Vagina (tissue), 2 donors: ENCODE measurements around the gene ZFX. TPM values are rescaled to one million over a fixed set of nuclear protein-coding genes. Genes with fewer than 3 reads are reported as not detected.

Experiments used
- DNase-seq, 2 donors: peaks; one replicate each; pipeline ENCODE4 v3.0.0-alpha.2; 2017; ENCODE audit errors: extremely low spot score in 2 of 2
- H3K27ac ChIP-seq: fragments of 200-600 bp; sonication (generic); one replicate; pipeline ENCODE4 v1.5.1; 2019
- H3K27me3 ChIP-seq: fragments of 200-600 bp; sonication (generic); one replicate; pipeline ENCODE4 v1.5.1; 2019
- H3K36me3 ChIP-seq, 2 donors: fragments of 200-600 bp; sonication (generic); one replicate each; pipeline ENCODE4 v1.5.1; 2017 to 2019
- H3K4me1 ChIP-seq: fragments of 200-600 bp; sonication (generic); one replicate; pipeline ENCODE4 v1.5.1; 2019
- H3K4me3 ChIP-seq, 2 donors: fragments of 200-600 bp; sonication (generic); 1 replicate in 1 of 2; 2 replicates in 1 of 2; pipeline ENCODE4 v1.5.1; 2016 to 2019
- H3K9me3 ChIP-seq: fragments of 200-600 bp; sonication (generic); one replicate; pipeline ENCODE4 v1.5.1; 2019
- CTCF ChIP-seq, 3 experiments: fragments of 450-650 bp in 2 of 3; fragments of 200-600 bp in 1 of 3; sonication (generic) in 1 of 3; IDR thresholded peaks; one replicate each; pipeline ENCODE4 v1.5.1; 2017 to 2019; ENCODE audit warnings: antibody characterized with exemption in 3 of 3, mild to moderate bottlenecking in 2 of 3, moderate library complexity in 2 of 3
- POLR2A ChIP-seq, 2 donors: fragments of 450-650 bp; IDR thresholded peaks; one replicate each; pipeline ENCODE4 v1.6.1; 2017; ENCODE audit warnings: antibody characterized with exemption in 2 of 2, mild to moderate bottlenecking in 2 of 2, moderate library complexity in 2 of 2
- POLR2AphosphoS5 ChIP-seq, 2 donors: sonication (generic); formaldehyde crosslinking; IDR thresholded peaks; one replicate each; pipeline ENCODE4 v1.9.0; 2017; ENCODE audit warnings: antibody characterized with exemption in 2 of 2, mild to moderate bottlenecking in 2 of 2, low read depth in 1 of 2; ENCODE audit not compliant: insufficient read depth in 1 of 2
- intact Hi-C: fragments of 100-400 bp; cut with DNase I; formaldehyde crosslinking; loops from one replicate; pipeline ENCODE4 v1.15.1; 2023
- total RNA-seq: library from RNA; depleted of rRNA; stranded (reverse); fragments of >200 nt; gene quantifications from one replicate; pipeline ENCODE4 v1.2.3, GENCODE V29; 2016

The ZFX gene
- total RNA-seq, 1 donor from 2014 or later, result 62.4 TPM

- no peaks in the 10 kb centered on the region for H3K4me1 ChIP-seq
- no peaks in the 10 kb centered on the region for H3K27me3 ChIP-seq
- intact Hi-C loops, result no loop called here
- no peak overlapping the region for H3K27ac ChIP-seq
- no peak for TF ChIP-seq CTCF (IDR thresholded peaks at IDR 0.05)
- no peaks in the 10 kb centered on the region for H3K9me3 ChIP-seq
- H3K4me3 ChIP-seq, result no peak overlapping the region
- no peaks in the 10 kb centered on the region for H3K36me3 ChIP-seq
- DNase-seq, result no peak
Measured at GRCh38 chrX:24225265-24225664, 75.7 kb downstream of the ZFX start.

GRCh38 chrX:24226176-24226575 lies 76.6 kb downstream of the ZFX start:
- TF ChIP-seq POLR2AphosphoS5 (IDR thresholded peaks at IDR 0.05; ENCODE audit: insufficient read depth in 1 of 2, low read depth in 1 of 2), result no peak
- no peak for TF ChIP-seq CTCF (IDR thresholded peaks at IDR 0.05)
- no peak for TF ChIP-seq POLR2A (IDR thresholded peaks at IDR 0.05)
- intact Hi-C loops, result no loop called here
- Histone ChIP-seq H3K27me3 (no peaks in the 10 kb centered on the region), H3K36me3 (no peaks in the 10 kb centered on the region), H3K9me3 (no peaks in the 10 kb centered on the region), H3K4me3 (no peak overlapping the region), H3K4me1 (no peaks in the 10 kb centered on the region), H3K27ac (no peak overlapping the region)
- DNase-seq, result no peak

DNA sequence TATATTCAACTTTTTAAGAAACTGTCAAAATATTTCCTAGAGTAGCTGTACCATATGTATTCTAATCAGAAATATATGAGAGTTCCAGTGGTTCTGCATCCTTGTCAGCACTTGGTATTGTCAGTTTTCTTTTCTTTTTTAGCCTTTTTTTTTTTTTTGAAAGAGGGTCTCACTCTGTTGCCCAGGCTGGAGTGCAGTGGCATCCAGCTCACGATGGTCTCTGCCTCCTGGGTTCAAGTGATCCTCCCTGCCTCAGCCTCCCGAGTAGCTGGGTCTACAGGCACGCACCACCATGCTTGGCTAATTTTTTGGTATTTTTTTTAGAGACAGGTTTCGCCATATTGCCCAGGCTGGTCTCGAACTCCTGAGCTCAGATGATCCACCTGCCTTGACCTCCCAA lies 79.1 kb downstream of the ZFX start:
- TF ChIP-seq POLR2A (IDR thresholded peaks at IDR 0.05) (no peak), POLR2AphosphoS5 (IDR thresholded peaks at IDR 0.05; ENCODE audit: insufficient read depth in 1 of 2, low read depth in 1 of 2) (no peak), CTCF (IDR thresholded peaks at IDR 0.05) (no peak)
- no peak for DNase-seq
- H3K4me3 ChIP-seq, result no peak overlapping the region
- no peaks in the 10 kb centered on the region for H3K4me1 ChIP-seq
- H3K36me3 ChIP-seq, result no peaks in the 10 kb centered on the region
- H3K9me3 ChIP-seq, result no peaks in the 10 kb centered on the region
- H3K27me3 ChIP-seq, result no peaks in the 10 kb centered on the region
- no peak overlapping the region for H3K27ac ChIP-seq
- intact Hi-C loops, result no loop called here

GRCh38 chrX:24229400-24229879 lies 79.9 kb downstream of the ZFX start:
- Histone ChIP-seq H3K36me3 (no peaks in the 10 kb centered on the region), H3K27ac (no peak overlapping the region), H3K4me3 (no peak overlapping the region), H3K27me3 (no peaks in the 10 kb centered on the region), H3K4me1 (no peaks in the 10 kb centered on the region), H3K9me3 (no peaks in the 10 kb centered on the region)
- DNase-seq, result no peak
- intact Hi-C loops, result no loop called here
- TF ChIP-seq POLR2AphosphoS5 (IDR thresholded peaks at IDR 0.05; ENCODE audit: insufficient read depth in 1 of 2, low read depth in 1 of 2) (no peak), CTCF (IDR thresholded peaks at IDR 0.05) (no peak), POLR2A (IDR thresholded peaks at IDR 0.05) (no peak)

DNA sequence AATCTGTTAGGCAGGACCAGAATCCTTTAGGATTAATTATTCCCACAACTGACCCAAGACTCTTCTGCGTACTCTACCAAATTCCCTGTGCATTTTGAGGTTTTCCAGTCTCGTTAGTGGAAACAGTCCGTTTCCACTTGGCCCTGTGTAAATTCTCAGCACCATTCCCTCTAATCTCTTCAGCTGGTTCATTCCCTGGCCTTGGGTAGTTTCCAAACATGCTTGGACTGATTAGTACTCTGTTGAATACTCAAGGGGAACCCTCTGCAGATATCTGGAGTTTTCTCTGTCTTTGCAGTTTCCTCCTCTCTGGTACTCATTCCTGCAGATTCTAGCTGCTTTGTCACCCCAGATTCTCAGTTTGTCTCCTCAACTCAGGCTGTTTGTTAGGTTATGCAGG lies 80.4 kb downstream of the ZFX start:
- no peaks in the 10 kb centered on the region for H3K36me3 ChIP-seq
- no peak overlapping the region for H3K4me3 ChIP-seq
- H3K27me3 ChIP-seq, result no peaks in the 10 kb centered on the region
- DNase-seq, result no peak
- H3K27ac ChIP-seq, result no peak overlapping the region
- H3K4me1 ChIP-seq, result no peaks in the 10 kb centered on the region
- no peaks in the 10 kb centered on the region for H3K9me3 ChIP-seq
- intact Hi-C loops, result no loop called here
- no peak for TF ChIP-seq CTCF (IDR thresholded peaks at IDR 0.05)
